ENCODE results near the gene COL15A1. TPM values are rescaled to one million over a fixed set of nuclear protein-coding genes. Genes with fewer than 3 reads are reported as not detected.

The COL15A1 gene
- total RNA-seq, 2 donors from 2014 or later = 6.0 to 16.0 TPM

- Histone ChIP-seq H3K4me1 (no peaks in the 10 kb centered on the region), H3K9me3 (no peaks in the 10 kb centered on the region), H3K9ac (ENCODE audit: low read depth in 2 of 2, low read length in 2 of 2) (no peak overlapping the region), H3K36me3 (no peaks in the 10 kb centered on the region), H3K27me3 (no peaks in the 10 kb centered on the region), H3K27ac (no peak overlapping the region), H3K4me3 (no peak overlapping the region)
- intact Hi-C loops (cut with DNase I) = no loop called here
- DNase-seq = no peak
- TF ChIP-seq CTCF (IDR thresholded peaks at IDR 0.05) = no peak
Measured at GRCh38 chr9:99101812-99102211, 158.1 kb downstream of the COL15A1 start.

- H3K4me3 ChIP-seq = no peak overlapping the region
- peak overlapping the region in 1 of 2 donors; percentile 8 for H3K9ac ChIP-seq (ENCODE audit: low read depth in 2 of 2, low read length in 2 of 2)
Measured at GRCh38 chr9:99103054-99103895, 159.6 kb downstream of the COL15A1 start.

GRCh38 chr9:99103901-99104458 lies 160.3 kb downstream of the COL15A1 start:
- Histone ChIP-seq H3K27me3 (no peaks in the 10 kb centered on the region), H3K27ac (peak overlapping the region; percentile 87), H3K4me1 (no peaks in the 10 kb centered on the region), H3K4me3 (peak overlapping the region; percentile 53), H3K36me3 (no peaks in the 10 kb centered on the region), H3K9me3 (no peaks in the 10 kb centered on the region), H3K9ac (ENCODE audit: low read depth in 2 of 2, low read length in 2 of 2) (peak overlapping the region; percentile 68 to 80)
- intact Hi-C loops (cut with DNase I) = no loop called here
- TF ChIP-seq CTCF (IDR thresholded peaks at IDR 0.05) = no peak
- DNase-seq = no peak

More at GRCh38 chr9:99103054-99103895, 159.6 kb downstream of the COL15A1 start:
- Histone ChIP-seq H3K27me3 (no peaks in the 10 kb centered on the region), H3K9me3 (no peaks in the 10 kb centered on the region), H3K36me3 (no peaks in the 10 kb centered on the region), H3K4me1 (no peaks in the 10 kb centered on the region), H3K27ac (peak overlapping the region; percentile 87)
- DNase-seq = no peak
- TF ChIP-seq CTCF (IDR thresholded peaks at IDR 0.05) = no peak
- intact Hi-C loops (cut with DNase I) = no loop called here

GRCh38 chr9:99104459-99105151 lies 160.9 kb downstream of the COL15A1 start, which contains the start of gene TGFBR1:
Gene TGFBR1, plus strand, starts transcription at chr9:99105113. Its CDS starts 93 bp downstream, at chr9:99105206.
- H3K9me3 ChIP-seq = no peaks in the 10 kb centered on the region
- peak; percentile 92 for DNase-seq
- H3K9ac ChIP-seq (ENCODE audit: low read depth in 2 of 2, low read length in 2 of 2) = peak within 1 kb of the TSS; percentile 80 to 83
- peak within 1 kb of the TSS; percentile 88 for H3K27ac ChIP-seq
- no peaks in the 10 kb centered on the region for H3K27me3 ChIP-seq
- no peak for TF ChIP-seq CTCF (IDR thresholded peaks at IDR 0.05)
- no peaks in the 10 kb centered on the region for H3K36me3 ChIP-seq
- intact Hi-C loops (cut with DNase I) = no loop called here
- H3K4me1 ChIP-seq = no peaks in the 10 kb centered on the region
- peak within 1 kb of the TSS; percentile 94 for H3K4me3 ChIP-seq

Data from colonic mucosa (tissue), 4 donors.